SK-N-SH treated with all-trans-retinoic acid at 6 μM for 48 hours (cell line): ENCODE results near the gene NARF.

Source experiments
- ATAC-seq: fragments of 200-7000 bp; cut with Tn5 transposase; 3 replicates; pipeline ENCODE4 v1.9.1; 2020; ENCODE audit warnings: mild to moderate bottlenecking, moderate library complexity
- BACH2 ChIP-seq: fragments of 250-450 bp; sonication (Bioruptor Pico); IDR thresholded peaks from 2 replicates; pipeline ENCODE4 v1.9.0; 2021; ENCODE audit warnings: mild to moderate bottlenecking, borderline replicate concordance
- CSDC2 ChIP-seq: fragments of 250-450 bp; sonication (Bioruptor Pico); IDR thresholded peaks from 2 replicates; pipeline ENCODE4 v1.5.0; 2020; ENCODE audit warnings: mild to moderate bottlenecking, moderate library complexity
- CSRNP3 ChIP-seq: fragments of 250-450 bp; sonication (Bioruptor Pico); IDR thresholded peaks from 2 replicates; pipeline ENCODE4 v1.5.1; 2021; ENCODE audit warnings: mild to moderate bottlenecking, moderate library complexity
- ESRRG ChIP-seq: fragments of 250-450 bp; sonication (Bioruptor Pico); IDR thresholded peaks from 2 replicates; pipeline ENCODE4 v1.6.1; 2021; ENCODE audit warnings: mild to moderate bottlenecking
- GLIS3 ChIP-seq: fragments of 250-450 bp; sonication (Bioruptor Pico); IDR thresholded peaks from 2 replicates; pipeline ENCODE4 v1.5.0; 2020; ENCODE audit warnings: mild to moderate bottlenecking, moderate library complexity
- ISL1 ChIP-seq: fragments of 250-450 bp; sonication (Bioruptor Pico); IDR thresholded peaks from 2 replicates; pipeline ENCODE4 v2.1.2; 2022; ENCODE audit warnings: mild to moderate bottlenecking, moderate library complexity
- PATZ1 ChIP-seq: fragments of 250-450 bp; sonication (Bioruptor Pico); IDR thresholded peaks from 2 replicates; pipeline ENCODE4 v1.8.0; 2020; ENCODE audit warnings: mild to moderate bottlenecking, moderate library complexity, borderline replicate concordance
- POU6F1 ChIP-seq: fragments of 250-450 bp; sonication (Bioruptor Pico); IDR thresholded peaks from 2 replicates; pipeline ENCODE4 v1.8.0; 2021; ENCODE audit warnings: low read depth, mild to moderate bottlenecking, moderate library complexity, borderline replicate concordance
- PPARA ChIP-seq: fragments of 250-450 bp; sonication (Bioruptor Pico); IDR thresholded peaks from 2 replicates; pipeline ENCODE4 v1.5.0; 2020; ENCODE audit warnings: mild to moderate bottlenecking, borderline replicate concordance
- SNAI2 ChIP-seq: fragments of 250-450 bp; sonication (Bioruptor Pico); IDR thresholded peaks from 2 replicates; pipeline ENCODE4 v1.5.0; 2020; ENCODE audit warnings: mild to moderate bottlenecking, moderate library complexity
- TOX ChIP-seq: fragments of 250-450 bp; sonication (Bioruptor Pico); IDR thresholded peaks from 2 replicates; pipeline ENCODE4 v1.8.0; 2021; ENCODE audit warnings: mild to moderate bottlenecking, moderate library complexity, borderline replicate concordance
- ZC3H10 ChIP-seq: fragments of 250-450 bp; sonication (Bioruptor Pico); IDR thresholded peaks from 2 replicates; pipeline ENCODE4 v1.5.1; 2021; ENCODE audit warnings: mild to moderate bottlenecking, moderate library complexity
- ZFP3 ChIP-seq: fragments of 250-450 bp; sonication (Bioruptor Pico); IDR thresholded peaks from 2 replicates; pipeline ENCODE4 v1.5.0; 2020; ENCODE audit warnings: mild to moderate bottlenecking, moderate library complexity
- ZFP30 ChIP-seq: fragments of 450-650 bp; formaldehyde crosslinking; IDR thresholded peaks from 2 replicates; pipeline ENCODE4 v1.5.0; 2022; ENCODE audit warnings: mild to moderate bottlenecking, moderate library complexity
- ZNF565 ChIP-seq: fragments of 450-650 bp; formaldehyde crosslinking; conservative IDR thresholded peaks from 2 replicates; pipeline ENCODE4 v1.5.0; 2020; ENCODE audit warnings: low read depth, mild to moderate bottlenecking, moderate library complexity
- ZNF70 ChIP-seq: fragments of 450-650 bp; formaldehyde crosslinking; IDR thresholded peaks from 2 replicates; pipeline ENCODE4 v1.5.0; 2020; ENCODE audit warnings: mild to moderate bottlenecking, moderate library complexity
- ZNF8 ChIP-seq: fragments of 450-650 bp; formaldehyde crosslinking; IDR thresholded peaks from 2 replicates; pipeline ENCODE4 v1.5.0; 2020; ENCODE audit warnings: mild to moderate bottlenecking, moderate library complexity
- TF ChIP-seq, protein P1 (sequence below): fragments of 250-450 bp; sonication (Bioruptor Pico); IDR thresholded peaks from 2 replicates; pipeline ENCODE4 v1.5.1; 2020; ENCODE audit warnings: low read depth, mild to moderate bottlenecking, moderate library complexity

Gene NARF

DNA sequence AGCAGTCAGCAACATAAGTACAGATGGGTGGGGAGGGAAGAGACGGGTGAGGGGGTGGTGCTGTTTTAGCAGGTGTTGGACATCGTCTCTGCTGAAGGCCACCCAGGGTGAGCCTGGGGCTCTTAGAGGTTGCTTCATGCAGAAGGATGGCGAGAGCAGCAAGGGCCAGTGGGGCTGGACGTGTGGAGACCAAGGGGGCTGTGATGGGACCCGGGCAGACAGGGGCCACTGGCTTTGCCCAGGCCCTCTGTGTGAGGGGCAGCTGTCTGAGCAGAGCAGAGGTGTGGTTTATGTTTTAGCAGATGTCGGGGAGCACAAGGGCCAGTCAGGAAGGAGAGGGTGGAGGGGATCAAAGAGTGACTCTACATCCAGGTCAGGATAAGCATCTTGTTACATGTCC lies 4.8 kb downstream of the NARF start:
- no peak for TF ChIP-seq ZNF8 (CRISPR knock-in tag)
- no peak for ATAC-seq

DNA sequence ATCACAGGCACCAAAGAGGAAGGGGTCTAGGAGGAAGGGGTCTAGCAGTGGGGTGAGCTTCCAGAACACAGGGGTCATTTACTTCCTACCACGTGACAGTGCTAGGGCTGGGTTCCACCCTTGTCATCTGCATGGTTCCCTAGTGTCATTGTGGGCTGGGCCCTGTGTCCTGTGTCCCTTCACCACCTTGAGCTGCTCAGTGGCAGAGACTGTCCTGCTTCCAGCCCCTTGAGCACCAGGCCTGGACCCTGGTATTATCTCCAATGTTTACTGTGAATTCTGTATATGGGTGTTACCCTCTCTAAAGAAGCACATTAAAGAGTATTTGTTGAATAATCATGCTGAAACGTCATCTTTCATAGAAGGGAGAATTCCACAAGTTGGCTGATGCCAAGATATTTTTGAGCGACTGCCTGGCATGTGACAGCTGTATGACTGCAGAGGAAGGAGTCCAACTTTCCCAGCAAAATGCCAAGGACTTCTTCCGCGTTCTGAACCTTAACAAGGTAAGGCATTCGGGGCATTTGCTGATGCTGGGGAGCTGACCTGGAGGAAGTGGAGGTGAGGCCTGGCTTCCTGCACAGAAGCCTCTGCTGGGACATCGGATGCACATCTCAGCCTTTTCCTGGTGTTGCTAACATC lies 5.5 kb downstream of the NARF start:
- ATAC-seq, result no peak
- TF ChIP-seq SNAI2 (CRISPR knock-in tag), result no peak
- no peak for TF ChIP-seq ZNF70 (CRISPR knock-in tag)
- no peak for TF ChIP-seq ZC3H10 (CRISPR knock-in tag)
- TF ChIP-seq POU6F1 (CRISPR knock-in tag), result no peak
- no peak for TF ChIP-seq ISL1 (CRISPR knock-in tag)
- TF ChIP-seq GLIS3, result no peak
- no peak for TF ChIP-seq ZNF565 (CRISPR knock-in tag)
- TF ChIP-seq BACH2 (CRISPR knock-in tag), result no peak
- TF ChIP-seq, protein P1, sequence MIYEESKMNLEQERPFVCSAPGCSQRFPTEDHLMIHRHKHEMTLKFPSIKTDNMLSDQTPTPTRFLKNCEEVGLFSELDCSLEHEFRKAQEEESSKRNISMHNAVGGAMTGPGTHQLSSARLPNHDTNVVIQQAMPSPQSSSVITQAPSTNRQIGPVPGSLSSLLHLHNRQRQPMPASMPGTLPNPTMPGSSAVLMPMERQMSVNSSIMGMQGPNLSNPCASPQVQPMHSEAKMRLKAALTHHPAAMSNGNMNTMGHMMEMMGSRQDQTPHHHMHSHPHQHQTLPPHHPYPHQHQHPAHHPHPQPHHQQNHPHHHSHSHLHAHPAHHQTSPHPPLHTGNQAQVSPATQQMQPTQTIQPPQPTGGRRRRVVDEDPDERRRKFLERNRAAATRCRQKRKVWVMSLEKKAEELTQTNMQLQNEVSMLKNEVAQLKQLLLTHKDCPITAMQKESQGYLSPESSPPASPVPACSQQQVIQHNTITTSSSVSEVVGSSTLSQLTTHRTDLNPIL (CRISPR knock-in tag), result no peak
- no peak for TF ChIP-seq CSDC2
- TF ChIP-seq ZFP30 (CRISPR knock-in tag), result no peak
- TF ChIP-seq CSRNP3 (CRISPR knock-in tag), result no peak

GRCh38 chr17:82464567-82464929 lies 6.0 kb downstream of the NARF start:
- ATAC-seq, result no peak
- TF ChIP-seq ZNF565 (CRISPR knock-in tag) (no peak), GLIS3 (no peak), ZFP30 (CRISPR knock-in tag) (no peak), PPARA (CRISPR knock-in tag) (no peak), POU6F1 (CRISPR knock-in tag) (no peak), ISL1 (CRISPR knock-in tag) (no peak), ESRRG (no peak), ZNF70 (CRISPR knock-in tag) (no peak), ZC3H10 (CRISPR knock-in tag) (no peak), TOX (CRISPR knock-in tag) (no peak), PATZ1 (CRISPR knock-in tag) (no peak), ZFP3 (CRISPR knock-in tag) (no peak), SNAI2 (CRISPR knock-in tag) (no peak)

GRCh38 chr17:82465023-82465603 lies 6.6 kb downstream of the NARF start:
- no peak for TF ChIP-seq GLIS3
- TF ChIP-seq, all 23 proteins: peak for 0
- ATAC-seq, result no peak

DNA sequence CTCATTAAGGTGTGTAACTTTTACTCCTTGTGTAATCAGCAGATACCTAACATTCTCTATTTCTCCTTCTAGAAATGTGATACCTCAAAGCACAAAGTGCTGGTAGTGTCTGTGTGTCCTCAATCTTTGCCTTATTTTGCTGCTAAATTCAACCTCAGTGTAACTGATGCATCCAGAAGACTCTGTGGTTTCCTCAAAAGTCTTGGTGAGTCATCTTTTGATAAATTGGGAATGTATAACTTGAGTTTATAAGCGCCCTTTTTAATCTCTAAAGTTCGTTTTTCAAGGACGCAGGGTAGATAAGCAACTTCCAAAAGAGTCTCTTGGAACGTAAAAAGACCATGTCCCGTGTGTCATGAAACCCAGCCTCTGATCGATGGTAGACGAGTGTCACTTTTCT lies 10.2 kb downstream of the NARF start:
- no peak for ATAC-seq
- TF ChIP-seq POU6F1 (CRISPR knock-in tag) (no peak), GLIS3 (no peak), ZFP3 (CRISPR knock-in tag) (no peak), ZNF565 (CRISPR knock-in tag) (no peak), BACH2 (CRISPR knock-in tag) (no peak), PPARA (CRISPR knock-in tag) (no peak), PATZ1 (CRISPR knock-in tag) (no peak), TOX (CRISPR knock-in tag) (no peak), ESRRG (no peak), ZC3H10 (CRISPR knock-in tag) (no peak), ZNF8 (CRISPR knock-in tag) (no peak), ZNF70 (CRISPR knock-in tag) (no peak)
